AG10803 (cell line): ENCODE data around the gene FGF1.

Source experiments
- DNase-seq: peaks from one replicate; pipeline ENCODE4 v3.0.0; 2010; ENCODE audit warnings: low read depth
- H3K4me3 ChIP-seq: 2 replicates; pipeline ENCODE4 v1.5.1; 2011; ENCODE audit warnings: mild to moderate bottlenecking, low read length, control low read depth
- CTCF ChIP-seq: conservative IDR thresholded peaks from 2 replicates; pipeline ENCODE4 v1.5.1; 2011; ENCODE audit warnings: mild to moderate bottlenecking, low read length, control low read depth, inconsistent platforms

The FGF1 gene

DNA sequence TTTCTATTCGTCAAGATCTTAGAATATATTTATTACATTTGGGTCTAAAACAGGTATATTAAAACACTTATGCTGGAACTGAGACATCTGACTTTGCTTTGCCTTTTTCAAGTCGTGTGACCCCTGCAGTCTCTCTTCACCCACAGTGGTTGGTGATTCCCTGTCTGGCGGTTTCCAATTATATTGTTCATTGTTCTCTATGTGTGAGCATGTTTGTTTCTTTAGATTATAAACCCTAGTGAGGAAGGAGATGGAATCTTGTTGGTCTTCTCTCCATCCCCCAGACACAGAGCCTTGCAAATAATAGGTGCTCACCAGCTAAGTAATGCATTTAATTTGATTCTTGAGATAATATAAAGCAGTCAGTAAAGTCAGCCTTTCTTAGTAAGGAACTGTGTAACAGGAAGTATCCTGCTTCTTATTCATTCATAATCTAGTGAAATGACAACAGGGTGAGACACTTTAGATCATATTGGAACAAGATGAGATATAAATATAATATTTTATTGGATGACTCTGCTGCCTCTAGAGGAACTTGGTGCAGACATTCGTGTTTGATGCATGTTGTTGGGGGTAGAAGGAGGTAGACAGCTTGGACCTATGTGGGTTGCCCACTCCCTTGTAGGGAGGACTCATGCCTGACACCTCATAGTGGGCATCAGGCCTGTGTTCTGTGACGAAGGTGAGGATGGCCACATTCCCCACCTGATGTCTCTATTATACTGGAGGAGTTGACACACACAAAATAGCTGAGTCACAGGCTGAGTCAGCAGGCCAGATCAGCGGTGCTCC is 88.1 kb downstream of the FGF1 start:
- DNase-seq, result peak; percentile 78
- TF ChIP-seq CTCF, result no peak; the same call in 1 of the 2 replicates
- H3K4me3 ChIP-seq, result no peak overlapping the region

DNA sequence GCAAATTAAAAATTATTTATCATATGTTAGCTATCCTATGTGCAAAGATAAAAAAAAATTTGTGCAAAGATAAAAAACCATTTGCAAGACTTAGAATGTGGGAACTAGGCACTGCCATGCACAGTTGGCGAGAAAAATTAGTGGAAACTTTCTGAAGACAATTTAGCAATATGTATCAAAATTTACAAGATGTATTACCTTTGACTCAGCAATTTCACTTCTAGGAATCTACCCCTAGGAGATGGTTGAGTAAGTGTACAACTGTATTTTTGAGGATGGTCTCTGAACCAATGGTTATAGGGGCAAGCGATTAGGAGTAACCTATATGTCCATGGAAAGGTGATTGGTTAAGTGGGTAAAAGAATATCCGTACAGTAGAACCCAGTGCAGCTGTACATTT is 88.9 kb downstream of the FGF1 start:
- no peak for TF ChIP-seq CTCF
- DNase-seq, result no peak
- H3K4me3 ChIP-seq, result no peak overlapping the region

- DNase-seq, result no peak
- H3K4me3 ChIP-seq, result no peak overlapping the region
- no peak for TF ChIP-seq CTCF
Observed at GRCh38 chr5:142592365-142592764, 93.5 kb downstream of the FGF1 start.

- TF ChIP-seq CTCF, result no peak
- no peak overlapping the region for H3K4me3 ChIP-seq
- DNase-seq, result peak; percentile 32
Observed at GRCh38 chr5:142590451-142591231, 95.2 kb downstream of the FGF1 start.

- no peak for TF ChIP-seq CTCF
- no peak for DNase-seq
- no peak overlapping the region for H3K4me3 ChIP-seq
Observed at GRCh38 chr5:142589720-142590119, 96.2 kb downstream of the FGF1 start.

- peak; percentile 37 for DNase-seq
- peak; percentile 63 for TF ChIP-seq CTCF
- no peak overlapping the region for H3K4me3 ChIP-seq
Observed at GRCh38 chr5:142587354-142587965, 98.4 kb downstream of the FGF1 start.

DNA sequence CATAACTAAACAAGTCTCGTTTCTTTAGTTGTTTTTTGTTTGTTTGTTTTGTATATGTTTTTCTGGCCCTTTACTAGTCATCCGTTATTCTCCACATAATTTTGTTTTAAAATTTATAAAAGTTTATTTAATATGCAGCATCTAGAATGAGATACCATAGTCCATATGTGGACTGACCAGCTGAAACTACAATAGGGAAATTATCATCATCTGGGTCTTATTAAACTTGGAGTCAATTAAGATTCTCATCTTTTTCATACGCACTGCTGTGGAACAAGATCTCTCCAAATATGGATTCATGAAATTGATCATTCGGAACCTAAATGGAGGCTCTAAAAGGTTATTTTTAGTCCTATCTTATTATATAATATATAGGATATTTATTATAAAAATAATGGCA is 99.3 kb downstream of the FGF1 start:
- DNase-seq, result no peak
- no peak overlapping the region for H3K4me3 ChIP-seq
- TF ChIP-seq CTCF, result no peak
